IMR-90 (cell line): ENCODE measurements around the gene GRSF1.

Experiments
- CTCF ChIP-seq: conservative IDR thresholded peaks from 2 replicates; pipeline ENCODE4 v1.5.1; 2012; ENCODE audit warnings: mild to moderate bottlenecking, low read depth, low read length, improper control_type of control experiment
- FOS ChIP-seq: fragments of 150-350 bp; IDR thresholded peaks from 2 replicates; pipeline ENCODE4 v1.6.1; 2016; ENCODE audit warnings: low read depth, low read length
- MAZ ChIP-seq: IDR thresholded peaks from 2 replicates; pipeline ENCODE4 v1.6.1; 2012; ENCODE audit warnings: low read depth, mild to moderate bottlenecking, low read length, improper control_type of control experiment, moderate library complexity, borderline replicate concordance
- MXI1 ChIP-seq: IDR thresholded peaks from 2 replicates; pipeline ENCODE4 v1.6.1; 2012; ENCODE audit warnings: low read depth, mild to moderate bottlenecking, low read length, moderate library complexity, borderline replicate concordance
- POLR2A ChIP-seq: IDR thresholded peaks from 2 replicates; pipeline ENCODE4 v1.6.1; 2012; ENCODE audit warnings: mild to moderate bottlenecking, low read depth, low read length
- RAD21 ChIP-seq: IDR thresholded peaks from 2 replicates; pipeline ENCODE4 v1.6.1; 2012; ENCODE audit warnings: low read length, improper control_type of control experiment
- RFX5 ChIP-seq: IDR thresholded peaks from 2 replicates; pipeline ENCODE4 v1.8.0; 2012; ENCODE audit warnings: low read depth, mild to moderate bottlenecking, low read length, moderate library complexity
- SMC3 ChIP-seq: fragments of 150-350 bp; IDR thresholded peaks from 2 replicates; pipeline ENCODE4 v1.6.1; 2016; ENCODE audit warnings: low read depth, mild to moderate bottlenecking, antibody characterized with exemption, low read length, moderate library complexity
- USF2 ChIP-seq: fragments of 150-350 bp; IDR thresholded peaks from 2 replicates; pipeline ENCODE4 v1.6.1; 2017; ENCODE audit warnings: mild to moderate bottlenecking, antibody characterized with exemption, low read length, low read depth
- TF ChIP-seq, protein P1 (sequence below): fragments of 150-350 bp; IDR thresholded peaks from 2 replicates; pipeline ENCODE4 v1.6.1; 2016; ENCODE audit warnings: low read depth, mild to moderate bottlenecking, low read length, moderate library complexity, borderline replicate concordance

GRCh38 chr4:70880739-70881138 is 41.0 kb upstream of the GRSF1 start:
- TF ChIP-seq CTCF (no peak), POLR2A (no peak), RAD21 (no peak), FOS (no peak), MXI1 (no peak), RFX5 (no peak), SMC3 (no peak), MAZ (no peak), USF2 (no peak)
- TF ChIP-seq, protein P1, sequence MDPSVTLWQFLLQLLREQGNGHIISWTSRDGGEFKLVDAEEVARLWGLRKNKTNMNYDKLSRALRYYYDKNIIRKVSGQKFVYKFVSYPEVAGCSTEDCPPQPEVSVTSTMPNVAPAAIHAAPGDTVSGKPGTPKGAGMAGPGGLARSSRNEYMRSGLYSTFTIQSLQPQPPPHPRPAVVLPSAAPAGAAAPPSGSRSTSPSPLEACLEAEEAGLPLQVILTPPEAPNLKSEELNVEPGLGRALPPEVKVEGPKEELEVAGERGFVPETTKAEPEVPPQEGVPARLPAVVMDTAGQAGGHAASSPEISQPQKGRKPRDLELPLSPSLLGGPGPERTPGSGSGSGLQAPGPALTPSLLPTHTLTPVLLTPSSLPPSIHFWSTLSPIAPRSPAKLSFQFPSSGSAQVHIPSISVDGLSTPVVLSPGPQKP = no peak
